GM12865 (cell line): ENCODE results near the gene MRPL16.
"Not testable (repeated sequence)": the region's sequence is repeated elsewhere in the genome, so short reads cannot be mapped to it uniquely, and the experiment has no call there.

Experiments used
- DNase-seq: peaks from one replicate; pipeline ENCODE4 v3.0.0; 2010; ENCODE audit warnings: low read depth
- H3K4me3 ChIP-seq: 2 replicates; pipeline ENCODE4 v1.5.1; 2011; ENCODE audit warnings: mild to moderate bottlenecking, low read depth, low read length, control low read depth
- CTCF ChIP-seq: IDR thresholded peaks from 2 replicates; pipeline ENCODE4 v1.5.1; 2011; ENCODE audit warnings: low read length, control low read depth, low read depth, inconsistent platforms; ENCODE audit not compliant: insufficient read depth; ENCODE audit errors: missing control alignments

Gene MRPL16

GRCh38 chr11:59800390-59801025 lies 10.1 kb downstream of the MRPL16 start:
- DNase-seq: no peak
- H3K4me3 ChIP-seq: no peak overlapping the region
- TF ChIP-seq CTCF: no peak

- no peak overlapping the region for H3K4me3 ChIP-seq
- TF ChIP-seq CTCF: no peak
- no peak for DNase-seq
These were observed 16.2 kb downstream of the MRPL16 start for GRCh38 chr11:59794417-59794816.

GRCh38 chr11:59792507-59792906 lies 18.1 kb downstream of the MRPL16 start:
- H3K4me3 ChIP-seq: no peak overlapping the region
- DNase-seq: no peak
- TF ChIP-seq CTCF: no peak

GRCh38 chr11:59791639-59792038 lies 18.9 kb downstream of the MRPL16 start:
- TF ChIP-seq CTCF: no peak
- no peak for DNase-seq
- H3K4me3 ChIP-seq: no peak overlapping the region

GRCh38 chr11:59787816-59788215 lies 22.8 kb downstream of the MRPL16 start:
- no peak overlapping the region for H3K4me3 ChIP-seq
- TF ChIP-seq CTCF: no peak
- no peak for DNase-seq

- H3K4me3 ChIP-seq: no peak overlapping the region
- DNase-seq: no peak
- no peak for TF ChIP-seq CTCF
These were observed 23.4 kb downstream of the MRPL16 start for GRCh38 chr11:59787255-59787588.

- no peak for DNase-seq
- TF ChIP-seq CTCF: no peak
- H3K4me3 ChIP-seq: no peak overlapping the region
These were observed 24.8 kb downstream of the MRPL16 start for GRCh38 chr11:59785818-59786217.

GRCh38 chr11:59784441-59784840 lies 26.1 kb downstream of the MRPL16 start:
- DNase-seq, H3K4me3 ChIP-seq: not testable (repeated sequence)
